Brain microvascular endothelial cell (primary cell): Measurements from ENCODE around the gene KCMF1.

Experiments used
- DNase-seq: peaks from one replicate; pipeline ENCODE4 v3.0.0-alpha.2; 2020
- H3K27ac ChIP-seq: fragments of 250-450 bp; sonication (Bioruptor Pico); 2 replicates; pipeline ENCODE4 v1.5.1; 2020; ENCODE audit warnings: mild to moderate bottlenecking, moderate library complexity
- H3K27me3 ChIP-seq: fragments of 250-450 bp; sonication (Bioruptor Pico); replicated peaks from 2 replicates; pipeline ENCODE4 v1.5.1; 2020; ENCODE audit warnings: mild to moderate bottlenecking
- H3K36me3 ChIP-seq: fragments of 250-450 bp; sonication (Bioruptor Pico); replicated peaks from 2 replicates; pipeline ENCODE4 v1.5.1; 2020; ENCODE audit warnings: mild to moderate bottlenecking
- H3K4me3 ChIP-seq: 2 replicates; pipeline ENCODE4 v1.5.1; 2011; ENCODE audit warnings: low read depth, mild to moderate bottlenecking, control low read depth, low read length, moderate library complexity
- in situ Hi-C: cut with HindIII; loops from 2 replicates; pipeline ENCODE4 v1.10.0; 2017; ENCODE audit warnings: low sequenced_read_pairs, low pct_ligation_motif_present
- TF ChIP-seq, protein P1 (sequence below): IDR thresholded peaks from 2 replicates; pipeline ENCODE4 v1.5.1; 2011; ENCODE audit warnings: low read depth, mild to moderate bottlenecking, moderate library complexity, low read length, control low read depth, inconsistent platforms; ENCODE audit errors: missing control alignments

KCMF1 gene

DNA sequence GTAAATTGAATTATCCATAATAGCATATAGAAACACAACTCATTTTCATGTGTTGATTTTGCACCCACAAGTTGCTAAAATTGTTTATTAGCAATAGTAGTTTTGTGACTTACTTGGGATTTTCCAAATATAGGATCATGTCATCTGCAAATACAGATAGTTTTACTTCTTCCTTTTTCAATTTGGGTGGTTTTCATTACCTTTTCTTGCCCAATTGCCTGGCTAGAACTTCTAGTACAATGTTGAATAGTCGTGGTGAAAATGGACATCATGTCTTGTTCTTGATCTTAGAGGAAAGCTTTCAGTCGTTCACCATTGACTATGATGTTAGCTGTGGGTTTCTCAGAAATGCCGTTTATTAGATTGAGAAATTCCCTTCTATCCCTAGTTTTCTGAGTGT is 102.1 kb downstream of the KCMF1 start:
- H3K27me3 ChIP-seq = no peaks in the 10 kb centered on the region
- no peak overlapping the region for H3K27ac ChIP-seq
- DNase-seq = no peak
- H3K4me3 ChIP-seq = no peak overlapping the region
- TF ChIP-seq, protein P1, sequence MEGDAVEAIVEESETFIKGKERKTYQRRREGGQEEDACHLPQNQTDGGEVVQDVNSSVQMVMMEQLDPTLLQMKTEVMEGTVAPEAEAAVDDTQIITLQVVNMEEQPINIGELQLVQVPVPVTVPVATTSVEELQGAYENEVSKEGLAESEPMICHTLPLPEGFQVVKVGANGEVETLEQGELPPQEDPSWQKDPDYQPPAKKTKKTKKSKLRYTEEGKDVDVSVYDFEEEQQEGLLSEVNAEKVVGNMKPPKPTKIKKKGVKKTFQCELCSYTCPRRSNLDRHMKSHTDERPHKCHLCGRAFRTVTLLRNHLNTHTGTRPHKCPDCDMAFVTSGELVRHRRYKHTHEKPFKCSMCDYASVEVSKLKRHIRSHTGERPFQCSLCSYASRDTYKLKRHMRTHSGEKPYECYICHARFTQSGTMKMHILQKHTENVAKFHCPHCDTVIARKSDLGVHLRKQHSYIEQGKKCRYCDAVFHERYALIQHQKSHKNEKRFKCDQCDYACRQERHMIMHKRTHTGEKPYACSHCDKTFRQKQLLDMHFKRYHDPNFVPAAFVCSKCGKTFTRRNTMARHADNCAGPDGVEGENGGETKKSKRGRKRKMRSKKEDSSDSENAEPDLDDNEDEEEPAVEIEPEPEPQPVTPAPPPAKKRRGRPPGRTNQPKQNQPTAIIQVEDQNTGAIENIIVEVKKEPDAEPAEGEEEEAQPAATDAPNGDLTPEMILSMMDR = no peak
- in situ Hi-C loops = no loop called here
- no peaks in the 10 kb centered on the region for H3K36me3 ChIP-seq

DNA sequence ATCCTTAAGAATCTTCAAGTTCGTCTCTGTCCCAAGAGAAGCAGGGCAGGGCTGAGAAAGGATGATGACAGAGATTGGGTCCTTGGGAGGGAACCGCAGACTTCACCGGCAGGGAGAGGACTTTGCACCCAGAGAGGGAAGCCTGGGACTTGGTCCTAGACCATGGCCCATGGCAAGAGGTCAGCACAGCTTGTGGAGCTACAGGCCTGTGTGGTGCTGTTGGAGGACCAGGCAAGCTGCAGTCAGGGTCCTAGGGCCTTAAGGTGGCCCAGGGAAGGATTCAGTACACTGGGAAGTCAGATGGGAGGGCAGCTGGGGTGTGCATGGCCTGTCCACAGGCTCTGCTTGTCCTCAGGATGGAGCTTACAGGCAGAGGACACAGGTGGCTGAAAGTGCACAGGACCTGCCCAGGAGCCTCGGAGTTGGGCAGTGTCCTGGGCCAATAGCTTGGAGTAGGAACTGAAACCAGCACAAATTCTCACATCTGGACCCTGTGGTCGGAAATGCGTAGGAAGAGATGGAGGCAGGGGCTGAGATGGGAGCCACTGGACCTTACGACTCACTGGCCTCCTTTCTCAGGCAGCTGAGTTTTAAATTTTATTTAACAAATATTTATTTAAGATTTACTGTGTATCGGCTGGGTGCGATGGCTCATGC is 105.8 kb downstream of the KCMF1 start:
- Histone ChIP-seq H3K27me3 (no peaks in the 10 kb centered on the region), H3K36me3 (no peaks in the 10 kb centered on the region), H3K27ac (no peak overlapping the region), H3K4me3 (no peak overlapping the region)
- TF ChIP-seq, protein P1 = no peak
- no peak for DNase-seq
- in situ Hi-C loops = no loop called here

DNA sequence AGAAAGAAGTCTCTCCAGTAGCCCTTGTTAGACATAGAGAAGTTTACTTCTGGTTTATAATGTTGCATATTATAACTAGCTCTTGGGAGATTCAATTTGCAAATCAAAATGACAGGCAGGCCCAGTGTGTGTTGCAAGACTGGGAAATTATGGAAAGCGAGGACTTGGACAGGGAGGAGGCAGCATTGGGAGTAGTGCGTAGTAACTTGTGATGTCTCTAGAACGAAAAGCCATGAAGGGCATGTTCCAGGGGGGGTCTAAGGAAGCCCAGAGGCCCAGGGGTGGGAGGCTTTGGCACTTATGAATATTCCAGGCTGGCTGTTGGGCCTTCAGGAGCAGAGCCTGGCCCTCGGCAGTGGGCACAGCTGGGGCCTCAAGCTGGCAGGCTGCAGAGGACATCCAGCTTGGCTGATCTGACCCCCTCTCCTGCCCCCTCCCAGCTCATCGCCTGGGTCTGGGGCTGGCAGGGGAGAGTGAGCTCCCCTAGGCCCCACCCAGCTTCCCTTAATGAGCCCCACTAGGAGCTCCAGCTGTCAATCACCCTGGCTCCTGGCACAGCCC is 107.0 kb downstream of the KCMF1 start:
- in situ Hi-C loops = no loop called here
- TF ChIP-seq, protein P1 = no peak
- DNase-seq = no peak
- Histone ChIP-seq H3K27ac (no peak overlapping the region), H3K27me3 (no peaks in the 10 kb centered on the region), H3K36me3 (no peaks in the 10 kb centered on the region), H3K4me3 (no peak overlapping the region)

DNA sequence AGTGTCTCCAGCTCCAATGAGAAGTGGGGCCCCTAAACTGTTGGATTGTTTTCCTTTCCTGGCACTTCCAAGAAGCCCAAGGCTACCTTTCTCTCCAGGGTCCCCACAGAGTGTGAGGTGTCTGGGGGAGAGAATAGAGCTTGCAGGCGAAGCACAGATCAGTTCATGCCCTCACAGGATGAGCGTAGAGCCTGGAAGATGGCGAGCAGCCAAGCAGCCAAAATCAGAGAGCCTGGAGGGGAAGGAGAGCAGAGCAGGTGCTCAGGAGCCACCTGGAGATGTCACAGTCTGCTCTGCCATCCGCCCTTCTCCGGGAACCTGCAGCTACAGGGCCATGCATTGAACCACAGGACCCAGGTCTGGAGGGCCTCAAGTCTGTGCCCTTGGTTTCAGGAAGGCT is 107.6 kb downstream of the KCMF1 start:
- TF ChIP-seq, protein P1 = no peak
- Histone ChIP-seq H3K4me3 (no peak overlapping the region), H3K36me3 (no peaks in the 10 kb centered on the region), H3K27me3 (no peaks in the 10 kb centered on the region), H3K27ac (no peak overlapping the region)
- no peak for DNase-seq
- in situ Hi-C loops = no loop called here

DNA sequence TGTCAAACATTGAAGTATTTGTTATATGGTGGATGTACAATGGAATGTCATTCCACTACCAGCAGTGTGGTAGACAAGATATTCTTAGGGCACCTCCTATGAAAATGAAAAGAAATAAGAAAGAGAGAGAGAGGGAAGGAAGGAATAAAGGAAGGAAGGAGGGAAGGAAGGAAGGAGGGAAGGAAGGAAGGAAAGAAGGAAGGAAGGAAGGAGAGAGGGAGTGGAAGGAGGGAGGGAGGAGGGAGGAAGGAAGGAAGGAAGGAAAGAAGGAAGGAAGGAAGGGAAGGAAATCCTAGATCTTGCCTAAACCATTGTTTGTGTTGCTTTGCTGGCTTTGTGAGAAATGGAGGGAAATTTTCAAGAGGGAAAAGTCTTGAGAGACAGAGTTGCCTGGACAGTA is 112.1 kb downstream of the KCMF1 start:
- no peaks in the 10 kb centered on the region for H3K27me3 ChIP-seq
- H3K36me3 ChIP-seq = no peaks in the 10 kb centered on the region
- TF ChIP-seq, protein P1 = no peak
- in situ Hi-C loops = no loop called here
- no peak overlapping the region for H3K27ac ChIP-seq
- no peak for DNase-seq
- H3K4me3 ChIP-seq = no peak overlapping the region

DNA sequence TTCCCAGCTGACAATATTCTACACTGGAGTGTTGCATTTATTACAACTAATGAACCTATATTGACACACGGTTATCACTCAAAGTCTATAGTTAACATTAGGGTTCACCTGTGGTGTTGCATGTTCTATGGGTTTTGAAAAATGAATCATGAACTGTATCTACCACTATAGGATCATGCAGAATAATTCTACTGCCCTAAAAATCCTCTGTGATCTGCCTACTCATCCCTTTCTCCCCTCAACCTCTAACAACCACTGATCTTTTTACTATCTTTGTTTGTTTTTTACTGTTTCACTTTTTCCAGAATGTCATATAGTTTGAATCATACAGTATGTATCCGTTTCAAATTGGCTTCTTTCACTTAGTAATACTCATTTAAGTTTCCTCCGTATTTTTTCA is 114.6 kb downstream of the KCMF1 start:
- in situ Hi-C loops = no loop called here
- H3K4me3 ChIP-seq = no peak overlapping the region
- H3K36me3 ChIP-seq = no peaks in the 10 kb centered on the region
- H3K27me3 ChIP-seq = peaks cover 6% of the 10 kb centered on the region
- DNase-seq = no peak
- TF ChIP-seq, protein P1 = no peak
- H3K27ac ChIP-seq = no peak overlapping the region
